ENCODE measurements around the gene ZNF607. TPM values are rescaled to one million over a fixed set of nuclear protein-coding genes. Genes with fewer than 3 reads are reported as not detected.

Gene ZNF607
- total and polyA plus RNA-seq, 10 of the 15 experiments (the other 5 are each of a cell fraction or from before 2014, with no cell fraction given) = 0.47 to 5.7 (median 2.2) TPM

- FAIRE-seq (no peak), DNase-seq (ENCODE audit: low read depth, low spot score) (no peak), ATAC-seq (no peak)
- Histone ChIP-seq H3K9ac (ENCODE audit: control insufficient read depth, insufficient read depth, low read length) (no peak overlapping the region), H3K27ac (ENCODE audit: control insufficient read depth, insufficient read depth) (no peak overlapping the region), H3K4me1 (ENCODE audit: control insufficient read depth, insufficient read depth, low read length) (no peaks in the 10 kb centered on the region), H3K9me3 (replicated peaks; ENCODE audit: control insufficient read depth, insufficient read depth, low read length) (peaks cover 6% of the 10 kb centered on the region; the same call in 1 of the 3 replicates), H3K36me3 (ENCODE audit: control insufficient read depth in 2 of 2, insufficient read depth in 2 of 2, low read length in 1 of 2) (no peaks in the 10 kb centered on the region; a peak in 2 of 4 replicates), H3K79me2 (ENCODE audit: control insufficient read depth, insufficient read depth, low read length) (no peaks in the 10 kb centered on the region), H3K27me3 (replicated peaks in 1 of 2; ENCODE audit: control insufficient read depth in 2 of 2, insufficient read depth in 2 of 2, low read length in 1 of 2) (no peaks in the 10 kb centered on the region), H3K4me2 (ENCODE audit: control insufficient read depth, insufficient read depth) (no peak overlapping the region), H2AFZ (ENCODE audit: control insufficient read depth, low read depth, low read length) (no peak overlapping the region), H4K20me1 (ENCODE audit: control insufficient read depth, insufficient read depth) (no peaks in the 10 kb centered on the region), H3K4me3 (no peak overlapping the region)
- POLR2A ChIA-PET = interaction anchor here (0.6 kb wide), 1 partner anchor 1128 kb away, joined by 4 read pairs; no protein-coding TSS in a partner anchor
- no TSS peak for BruUV-seq (replicated peaks)
- in situ Hi-C loops (cut with MboI) (no loop called here), intact Hi-C loops (cut with micrococcal nuclease; ENCODE audit: unreplicated experiment) (no loop called here)
- SMC1A ChIA-PET (ENCODE audit: uncharacterized antibody, unreplicated experiment) = no interaction called here
- 88% methylated on average over 3 of the region's 3 CpGs for WGBS (ENCODE audit: insufficient coverage, insufficient replicate concordance, low lambda C conversion rate, missing lambda C conversion rate)
- CTCF ChIA-PET = no interaction called here
- RAD21 ChIA-PET (ENCODE audit: unreplicated experiment) = no interaction called here
- no peak for TF ChIP-seq FOS (IDR thresholded peaks at IDR 0.05; ENCODE audit: borderline replicate concordance, extremely low read depth, insufficient read length)
- no peak for TF ChIP-seq CBFB (IDR thresholded peaks at IDR 0.05; ENCODE audit: low read depth)
- no peak for TF ChIP-seq ETV6 (conservative IDR thresholded peaks at IDR 0.05 in 1 of 2, IDR thresholded peaks at IDR 0.05 in 1 of 2; ENCODE audit: borderline replicate concordance in 1 of 2, low read depth in 1 of 2)
- no peak for TF ChIP-seq NR2C2 (IDR thresholded peaks at IDR 0.05; ENCODE audit: borderline replicate concordance, control insufficient read depth, insufficient read length, low read depth)
- TF ChIP-seq BACH1 (IDR thresholded peaks at IDR 0.05; ENCODE audit: borderline replicate concordance) = no peak
- TF ChIP-seq USF1 (IDR thresholded peaks at IDR 0.05; ENCODE audit: borderline replicate concordance, extremely low read length, insufficient read depth, low read depth, low read length) = no peak
- TF ChIP-seq ZNF687 (IDR thresholded peaks at IDR 0.05) = no peak
- TF ChIP-seq ZZZ3 (IDR thresholded peaks at IDR 0.05; ENCODE audit: control insufficient read depth, insufficient read length, low read depth) = no peak
- no peak for TF ChIP-seq ZNF217 (IDR thresholded peaks at IDR 0.05)
- TF ChIP-seq CBX5 (IDR thresholded peaks at IDR 0.05; ENCODE audit: low read depth) = no peak
- TF ChIP-seq E2F8 (IDR thresholded peaks at IDR 0.05; ENCODE audit: low read depth, partially characterized antibody) = no peak
- no peak for TF ChIP-seq CREM (IDR thresholded peaks at IDR 0.05; ENCODE audit: low read depth)
- TF ChIP-seq PBX3 (IDR thresholded peaks at IDR 0.05; ENCODE audit: insufficient replicate concordance, low read depth, low read length) = no peak
- TF ChIP-seq RELA (IDR thresholded peaks at IDR 0.05; ENCODE audit: borderline replicate concordance, partially characterized antibody) = no peak
These were observed 24.2 kb downstream of the ZNF607 start for GRCh38 chr19:37695144-37695899.
